ENCODE data around the gene PVALEF.
A peak's percentile ranks its signal among the peaks of the same experiment; 100 is the strongest.
"Not testable (repeated sequence)": the region's sequence is repeated elsewhere in the genome, so short reads cannot be mapped to it uniquely, and the experiment has no call there.

Gene PVALEF

DNA sequence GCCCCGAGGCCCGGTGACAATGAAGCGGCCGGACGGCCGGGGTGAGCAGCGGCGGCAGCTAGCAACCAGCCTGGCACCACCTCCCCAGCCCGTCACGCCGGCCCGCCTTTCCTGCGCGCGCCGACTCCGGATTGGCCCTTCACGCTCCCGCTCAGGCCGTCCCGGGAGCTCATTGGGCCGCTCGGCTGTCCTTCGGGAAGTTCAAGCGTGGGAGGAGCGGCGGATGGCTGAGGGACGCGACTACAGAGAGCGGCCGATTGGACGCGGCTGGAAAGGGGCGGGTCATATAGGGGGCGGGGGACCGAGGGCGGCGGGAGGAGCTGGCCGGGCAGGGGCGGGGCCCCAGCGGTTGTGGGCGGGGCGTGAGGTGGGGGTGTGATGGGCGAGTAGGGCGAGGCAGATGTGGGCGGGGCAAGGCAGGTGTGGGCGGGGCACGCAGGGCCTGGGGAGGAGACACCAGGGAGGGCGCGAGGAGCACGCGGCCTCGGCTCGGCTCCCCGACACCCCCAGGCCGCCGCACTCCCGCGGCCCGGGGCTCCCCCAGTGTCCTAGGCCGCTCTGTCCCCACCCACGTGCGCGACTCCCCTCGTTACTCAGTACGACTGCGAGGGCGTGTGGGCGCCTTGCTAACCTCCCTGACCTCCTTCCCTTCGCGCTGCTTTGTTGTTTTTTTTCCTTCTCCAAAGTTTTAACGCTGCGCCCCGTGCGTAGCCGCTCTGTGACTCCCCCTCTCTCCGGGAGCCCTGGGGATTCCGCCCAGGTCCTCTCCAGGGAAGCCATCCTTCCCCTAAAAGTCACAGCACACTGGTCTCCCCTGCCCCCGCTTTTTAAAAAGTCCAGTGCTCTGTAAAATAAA, 57.8 kb downstream of the PVALEF start, which contains the start of gene CEP131:
Gene CEP131 (minus strand): TSS at position 60 of the 856 bp plus-strand sequence. CDS start 2,909 bp downstream, outside the sequence.
- DNase-seq = peak; percentile 100

DNA sequence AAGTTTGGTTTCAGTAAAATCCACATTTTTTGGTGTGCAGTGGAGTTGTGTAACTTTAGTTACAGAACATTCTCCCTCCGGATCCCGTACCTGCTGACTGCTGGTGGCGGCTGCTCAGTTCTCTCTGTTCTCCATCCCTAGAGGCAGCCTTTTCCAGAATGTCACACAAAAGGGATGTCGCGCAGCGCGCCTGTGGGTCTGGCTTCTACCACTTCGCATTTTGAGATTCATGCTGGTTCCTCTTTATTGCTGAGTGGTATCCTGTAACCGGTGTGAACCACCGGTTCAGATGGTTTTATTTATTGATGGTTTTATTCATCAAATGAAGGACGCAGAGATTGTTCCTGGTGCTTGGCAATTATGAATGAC, 58.4 kb downstream of the PVALEF start:
- no peak for DNase-seq

DNA sequence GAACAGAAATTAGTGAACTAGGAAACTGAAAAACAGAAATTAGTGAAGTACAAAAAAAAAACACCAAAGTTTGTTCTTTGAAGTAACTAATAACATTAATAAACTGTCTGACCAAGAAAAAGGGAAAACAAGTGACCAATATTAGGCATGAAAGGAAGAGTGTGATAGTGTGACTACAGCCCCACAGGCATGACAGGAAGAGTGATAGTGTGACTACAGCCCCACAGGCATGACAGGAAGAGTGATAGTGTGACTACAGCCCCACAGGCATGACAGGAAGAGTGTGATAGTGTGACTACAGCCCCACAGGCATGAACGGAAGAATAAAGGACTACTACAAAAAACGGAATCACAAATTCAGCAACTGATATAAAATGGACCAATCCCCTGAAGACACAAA, 62.3 kb downstream of the PVALEF start:
- DNase-seq = not testable (repeated sequence)

DNA sequence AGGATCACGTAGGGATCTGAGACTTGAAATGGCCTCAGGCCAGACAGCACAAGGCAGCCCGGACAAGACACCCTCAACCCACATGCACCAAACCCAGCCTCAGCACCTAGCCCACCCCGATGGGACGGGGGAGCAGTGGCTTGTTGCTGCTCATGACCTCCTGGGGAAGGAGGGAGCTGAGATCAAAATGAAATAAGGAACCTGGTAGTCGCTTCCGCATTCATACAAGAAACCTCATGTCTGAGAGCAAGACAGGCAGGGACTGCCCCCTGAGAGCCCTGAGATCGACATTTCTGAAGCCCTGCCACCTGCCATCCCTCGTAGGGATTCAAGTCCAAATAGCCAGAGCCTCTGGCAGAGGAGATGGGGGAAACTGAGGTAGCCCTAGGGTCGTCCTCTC, 63.1 kb downstream of the PVALEF start:
- no peak for DNase-seq

DNA sequence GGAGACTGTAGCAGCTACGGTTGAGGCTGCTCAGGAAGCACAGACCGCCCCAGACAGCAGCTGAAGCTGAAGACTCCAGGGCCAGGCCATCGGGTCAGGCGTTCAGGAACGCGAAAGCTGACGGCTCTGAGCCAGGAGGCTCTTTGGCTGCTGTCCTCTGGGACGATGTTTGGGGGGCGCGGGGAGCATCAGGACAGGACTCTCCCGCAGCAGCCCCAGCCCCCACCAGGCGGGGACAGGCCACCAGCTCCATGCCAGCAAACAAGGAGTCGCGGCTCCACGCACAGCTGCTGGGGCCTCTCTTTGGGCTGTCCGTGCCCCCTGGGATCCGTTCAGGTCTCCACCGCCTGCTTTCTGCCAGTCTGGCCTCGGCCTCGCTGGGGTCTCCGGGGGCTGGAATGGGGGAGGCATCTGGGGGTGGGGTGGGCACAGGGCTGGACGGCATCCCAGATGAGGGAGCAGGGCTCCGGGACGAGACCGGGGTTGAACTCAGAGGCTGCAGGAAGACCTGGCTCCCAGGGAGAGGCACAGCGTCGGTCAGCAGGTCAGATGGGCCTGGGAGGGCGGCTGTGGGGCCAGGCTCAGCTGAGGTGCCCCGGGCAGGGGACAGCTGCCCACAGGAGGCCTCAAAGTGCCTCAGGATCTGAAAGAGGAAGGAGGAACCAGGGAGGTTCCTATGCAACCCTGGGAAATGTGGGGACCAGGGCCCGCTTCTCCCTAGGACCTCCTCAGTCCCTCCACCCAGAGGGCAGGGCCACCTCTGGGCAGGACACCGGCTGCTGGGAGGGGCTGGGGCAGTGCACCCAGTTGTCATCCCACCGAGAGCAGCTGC, 63.7 kb downstream of the PVALEF start:
- no peak for DNase-seq

DNA sequence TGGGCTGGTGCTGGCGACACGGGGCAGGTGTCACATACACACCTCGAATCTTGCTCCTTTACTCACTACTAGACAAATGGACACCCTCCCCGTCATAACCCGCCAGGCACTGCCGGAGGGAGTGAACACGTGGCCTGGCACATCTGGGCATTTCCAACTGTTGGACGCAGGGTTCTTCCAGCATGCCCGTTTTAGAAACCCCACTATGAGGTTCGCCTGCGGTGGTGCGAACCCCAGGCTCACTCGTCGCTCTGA, 64.3 kb downstream of the PVALEF start:
- DNase-seq = no peak

DNA sequence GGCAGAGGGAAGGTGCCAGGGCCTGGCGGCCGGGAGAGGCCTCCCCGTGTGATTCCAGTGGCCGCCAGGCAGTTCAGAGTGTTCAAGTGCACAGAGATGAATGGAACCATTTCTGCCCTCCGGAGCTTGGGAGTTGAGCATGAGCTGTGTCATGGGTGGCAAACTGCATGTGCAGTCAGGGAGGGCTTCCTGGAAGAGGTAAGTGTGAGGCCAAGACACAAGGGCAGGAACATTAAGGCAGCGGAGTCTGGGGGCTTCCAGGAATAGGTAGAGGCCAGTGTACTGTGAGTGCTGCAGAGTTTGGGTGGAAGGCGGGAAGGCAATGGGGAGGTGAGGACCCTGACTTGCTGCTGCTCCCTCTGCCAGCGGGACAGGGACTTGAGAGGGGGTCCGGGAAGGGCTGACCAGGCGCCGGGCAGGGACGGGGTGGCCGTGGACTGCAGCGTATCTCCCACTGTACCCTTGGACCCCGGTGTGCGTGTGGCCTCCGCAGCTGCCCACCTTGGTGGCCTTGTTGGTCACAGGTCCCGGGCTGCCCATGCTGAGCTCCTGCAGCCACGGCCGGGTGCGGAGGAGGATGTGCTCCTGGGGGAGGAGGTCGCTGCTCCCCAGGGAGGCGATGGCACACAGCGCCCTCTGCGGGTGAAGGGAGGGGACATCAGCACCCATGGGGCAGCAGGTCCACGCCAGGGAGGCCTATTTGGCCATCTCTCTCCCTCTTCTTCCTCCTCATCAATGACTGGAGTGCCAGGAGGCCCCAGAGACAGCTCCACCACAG, 64.9 kb downstream of the PVALEF start:
- DNase-seq = no peak

DNA sequence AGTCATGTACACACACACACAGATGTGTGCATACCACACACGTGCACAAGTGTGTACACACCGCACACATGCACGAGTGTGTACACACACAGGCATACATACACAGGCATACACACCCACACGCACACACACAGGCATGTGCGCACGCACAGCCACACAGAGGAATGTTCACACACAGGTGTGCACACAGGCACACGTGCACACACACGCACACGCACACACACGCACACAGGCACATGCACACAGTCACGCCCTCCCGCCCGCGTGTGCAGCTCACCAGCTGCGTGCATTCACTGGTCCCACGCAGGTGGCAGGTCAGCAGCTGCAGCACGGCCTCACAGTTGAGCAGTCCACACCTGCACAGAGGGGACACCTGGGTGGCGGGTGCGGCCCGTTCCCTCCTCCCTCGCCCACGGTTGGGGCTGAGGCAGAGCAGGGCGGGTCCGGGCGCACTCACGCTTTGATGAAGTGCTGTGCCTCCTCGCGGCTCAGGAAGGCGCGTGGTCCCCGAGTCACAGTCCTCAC, 65.9 kb downstream of the PVALEF start:
- no peak for DNase-seq

DNA sequence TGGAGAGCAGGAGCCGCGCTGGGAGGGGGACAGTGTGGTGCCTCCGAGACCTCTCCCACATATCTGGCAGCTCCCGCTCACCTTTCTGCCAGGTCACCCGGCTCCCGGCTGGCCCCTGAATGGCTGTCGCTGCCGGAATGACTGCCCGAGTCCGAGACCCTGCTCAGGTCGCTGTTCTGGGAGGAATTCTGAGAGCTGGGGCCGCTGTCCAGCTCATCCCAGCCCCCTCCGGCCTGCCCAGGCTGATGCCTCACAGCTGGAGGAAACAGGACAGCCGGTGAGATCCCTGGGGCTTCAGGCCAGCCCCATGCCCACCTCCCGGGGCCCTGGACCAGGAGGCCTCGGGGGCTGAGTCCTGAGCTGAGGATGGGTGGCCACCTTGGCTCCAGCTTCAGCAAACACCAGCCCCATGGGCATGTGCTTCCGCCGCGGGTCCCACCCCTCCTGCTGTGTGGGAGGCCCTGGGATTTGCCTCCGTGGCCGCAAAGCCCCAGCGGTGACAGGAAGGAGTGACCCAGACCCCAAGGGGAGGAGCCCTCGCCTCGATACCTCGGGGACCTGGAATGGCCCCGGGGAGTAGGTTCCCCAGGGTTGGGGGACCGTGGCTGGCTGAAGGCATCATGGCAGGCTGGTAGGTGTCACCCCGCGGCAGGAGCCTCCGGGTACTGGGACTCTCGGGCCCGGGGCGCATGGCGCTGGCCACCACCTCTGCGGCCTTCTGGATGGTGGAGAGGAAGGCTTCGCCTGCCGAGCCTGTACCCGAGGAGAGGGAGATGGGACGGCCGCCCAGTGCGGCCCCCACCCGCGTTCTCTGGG, 66.7 kb downstream of the PVALEF start:
- DNase-seq = no peak
